CD14-positive monocyte (primary cell): ENCODE data around the gene IQUB. TPM values are rescaled to one million over a fixed set of nuclear protein-coding genes. Genes with fewer than 3 reads are reported as not detected.

ENCODE experiments used
- DNase-seq, 3 donors: peaks; one replicate each; pipeline ENCODE4 v3.0.0-alpha.2; 2011 to 2022
- H2AFZ ChIP-seq: 2 replicates; pipeline ENCODE4 v1.6.0; 2012; ENCODE audit warnings: mild to moderate bottlenecking, low read depth, low read length, inconsistent platforms; ENCODE audit not compliant: insufficient read depth, poor library complexity, severe bottlenecking
- H3K27ac ChIP-seq, 2 donors: 1 replicate in 1 of 2; 2 replicates in 1 of 2; pipeline ENCODE4 v1.5.1; 2012 to 2013; ENCODE audit warnings: low read length in 2 of 2, control low read depth in 1 of 2, inconsistent platforms in 1 of 2, low read depth in 1 of 2, mild to moderate bottlenecking in 1 of 2
- H3K27me3 ChIP-seq, 2 donors: one replicate each; pipeline versions ENCODE4 v1.6.0 to v1.6.1; 2011 to 2013; ENCODE audit warnings: low read length in 2 of 2; ENCODE audit not compliant: control insufficient read depth in 2 of 2, insufficient read depth in 2 of 2
- H3K36me3 ChIP-seq, 2 donors: replicated peaks in 1 of 2; 1 replicate in 1 of 2; 2 replicates in 1 of 2; pipeline versions ENCODE4 v1.5.1 to v1.6.1; 2012 to 2013; ENCODE audit warnings: low read length in 2 of 2, control low read depth in 1 of 2, inconsistent platforms in 1 of 2, mild to moderate bottlenecking in 1 of 2; ENCODE audit not compliant: insufficient read depth in 2 of 2, control insufficient read depth in 1 of 2
- H3K4me1 ChIP-seq, 2 donors: 1 replicate in 1 of 2; 2 replicates in 1 of 2; pipeline versions ENCODE4 v1.5.1 to v1.6.1; 2012 to 2013; ENCODE audit warnings: low read length in 2 of 2, control low read depth in 1 of 2, inconsistent platforms in 1 of 2, mild to moderate bottlenecking in 1 of 2, moderate library complexity in 1 of 2; ENCODE audit not compliant: insufficient read depth in 2 of 2, control insufficient read depth in 1 of 2
- H3K4me2 ChIP-seq: replicated peaks from 2 replicates; pipeline ENCODE3; 2012; ENCODE audit warnings: low read length, moderate library complexity, mild to moderate bottlenecking; ENCODE audit not compliant: poor library complexity, severe bottlenecking; ENCODE audit errors: extremely low read depth
- H3K4me3 ChIP-seq, 3 experiments: fragments of 200-600 bp in 1 of 3; sonication (generic) in 1 of 3; replicated peaks in 1 of 3; 1 replicate in 2 of 3; 2 replicates in 1 of 3; pipeline ENCODE4 v1.5.1; 2011 to 2013; ENCODE audit warnings: low read length in 3 of 3, mild to moderate bottlenecking in 3 of 3, control low read depth in 2 of 3, low read depth in 2 of 3, inconsistent platforms in 1 of 3, moderate library complexity in 1 of 3
- H3K79me2 ChIP-seq: 2 replicates; pipeline ENCODE4 v1.6.0; 2012; ENCODE audit warnings: mild to moderate bottlenecking, control low read depth, inconsistent platforms, low read length, moderate library complexity; ENCODE audit not compliant: insufficient read depth
- H3K9ac ChIP-seq: 2 replicates; pipeline ENCODE4 v1.6.0; 2017; ENCODE audit warnings: low read length, mild to moderate bottlenecking; ENCODE audit not compliant: insufficient read depth, poor library complexity, severe bottlenecking
- H3K9me3 ChIP-seq, 2 donors: replicated peaks in 1 of 2; 1 replicate in 1 of 2; 2 replicates in 1 of 2; pipeline versions ENCODE4 v1.5.1 to v1.6.1; 2012 to 2013; ENCODE audit warnings: low read length in 2 of 2, control low read depth in 1 of 2; ENCODE audit not compliant: control insufficient read depth in 1 of 2, insufficient read depth in 1 of 2
- H4K20me1 ChIP-seq: 2 replicates; pipeline ENCODE4 v1.6.0; 2012; ENCODE audit warnings: mild to moderate bottlenecking, low read length, control low read depth, moderate library complexity; ENCODE audit not compliant: insufficient read depth
- H3K27ac Mint-ChIP-seq, 7 donors: one replicate each; pipeline ENCODE4 v1.8.0; 2020; ENCODE audit warnings: mild to moderate bottlenecking in 7 of 7, mixed read lengths in 7 of 7, moderate library complexity in 6 of 7, inconsistent platforms in 2 of 7
- H3K27me3 Mint-ChIP-seq, 3 donors: one replicate each; pipeline ENCODE4 v1.8.0; 2021 to 2022; ENCODE audit warnings: low read depth in 3 of 3, mild to moderate bottlenecking in 3 of 3, mixed read lengths in 3 of 3, moderate library complexity in 3 of 3, inconsistent platforms in 1 of 3
- H3K36me3 Mint-ChIP-seq, 2 donors: one replicate each; pipeline ENCODE4 v1.8.0; 2020; ENCODE audit warnings: mixed read lengths in 2 of 2, inconsistent platforms in 1 of 2, mild to moderate bottlenecking in 1 of 2
- H3K4me1 Mint-ChIP-seq: one replicate; pipeline ENCODE4 v1.8.0; 2020; ENCODE audit warnings: mild to moderate bottlenecking, mixed read lengths
- H3K4me3 Mint-ChIP-seq, 2 donors: one replicate each; pipeline ENCODE4 v1.8.0; 2020; ENCODE audit warnings: mild to moderate bottlenecking in 2 of 2, mixed read lengths in 2 of 2, moderate library complexity in 1 of 2
- H3K9me3 Mint-ChIP-seq, 7 donors: one replicate each; pipeline ENCODE4 v1.8.0; 2020 to 2022; ENCODE audit warnings: mixed read lengths in 7 of 7, mild to moderate bottlenecking in 6 of 7, moderate library complexity in 6 of 7, inconsistent platforms in 2 of 7
- CTCF ChIP-seq: fragments of 200-600 bp; IDR thresholded peaks from one replicate; pipeline ENCODE4 v1.8.0; 2022; ENCODE audit warnings: antibody characterized with exemption, mild to moderate bottlenecking
- WGBS: methylation state at CpG from one replicate; pipeline ENCODE4 v1.1.5; 2013; ENCODE audit warnings: missing lambda C conversion rate; ENCODE audit not compliant: insufficient coverage; 5-methylcytosine and 5-hydroxymethylcytosine counted together
- intact Hi-C, 2 donors: fragments of 100-400 bp; cut with micrococcal nuclease; formaldehyde crosslinking; loops; one replicate each; pipeline versions ENCODE4 v1.15.0 to v1.15.1; 2023
- polyA plus RNA-seq, 3 donors: library from polyadenylated mRNA; depleted of rRNA in 1 of 3; unstranded in 2 of 3; stranded (reverse) in 1 of 3; fragments of 300-500 nt in 2 of 3; fragments of >200 nt in 1 of 3; fragmentation: Illumina TruSeq in 2 of 3; gene quantifications; 1 replicate in 2 of 3; 2 replicates in 1 of 3; pipeline ENCODE4 v1.2.3, GENCODE V29; 2012 to 2021

IQUB gene
- polyA plus RNA-seq, 3 donors: 0.07 TPM; not detected in 2

- no peak for DNase-seq
- H4K20me1 ChIP-seq: no peaks in the 10 kb centered on the region
- TF ChIP-seq CTCF: no peak
- intact Hi-C loops: no loop called here
- H3K27me3 ChIP-seq: no peaks in the 10 kb centered on the region
- no peak overlapping the region for H3K4me2 ChIP-seq
- H3K36me3 ChIP-seq: no peaks in the 10 kb centered on the region
- Mint-ChIP-seq H3K27me3 (peaks cover 4 to 6% (median 5%) of the 10 kb centered on the region in 3 donors), H3K36me3 (no peaks in the 10 kb centered on the region), H3K4me1 (no peaks in the 10 kb centered on the region), H3K4me3 (no peak overlapping the region), H3K9me3 (peaks cover 5 to 14% (median 12%) of the 10 kb centered on the region in 7 donors), H3K27ac (no peak overlapping the region)
- H2AFZ ChIP-seq: no peak overlapping the region
- H3K9me3 ChIP-seq: peaks cover 7 to 11% of the 10 kb centered on the region in 2 donors
- no peak overlapping the region for H3K9ac ChIP-seq
- no peak overlapping the region for H3K27ac ChIP-seq
- H3K4me1 ChIP-seq: no peaks in the 10 kb centered on the region
- no peaks in the 10 kb centered on the region for H3K79me2 ChIP-seq
- H3K4me3 ChIP-seq: no peak overlapping the region
- no CpG with 5 or more reads among the region's 1 CpG for WGBS
Measured at GRCh38 chr7:123500878-123501489, 33.4 kb downstream of the IQUB start.

DNA sequence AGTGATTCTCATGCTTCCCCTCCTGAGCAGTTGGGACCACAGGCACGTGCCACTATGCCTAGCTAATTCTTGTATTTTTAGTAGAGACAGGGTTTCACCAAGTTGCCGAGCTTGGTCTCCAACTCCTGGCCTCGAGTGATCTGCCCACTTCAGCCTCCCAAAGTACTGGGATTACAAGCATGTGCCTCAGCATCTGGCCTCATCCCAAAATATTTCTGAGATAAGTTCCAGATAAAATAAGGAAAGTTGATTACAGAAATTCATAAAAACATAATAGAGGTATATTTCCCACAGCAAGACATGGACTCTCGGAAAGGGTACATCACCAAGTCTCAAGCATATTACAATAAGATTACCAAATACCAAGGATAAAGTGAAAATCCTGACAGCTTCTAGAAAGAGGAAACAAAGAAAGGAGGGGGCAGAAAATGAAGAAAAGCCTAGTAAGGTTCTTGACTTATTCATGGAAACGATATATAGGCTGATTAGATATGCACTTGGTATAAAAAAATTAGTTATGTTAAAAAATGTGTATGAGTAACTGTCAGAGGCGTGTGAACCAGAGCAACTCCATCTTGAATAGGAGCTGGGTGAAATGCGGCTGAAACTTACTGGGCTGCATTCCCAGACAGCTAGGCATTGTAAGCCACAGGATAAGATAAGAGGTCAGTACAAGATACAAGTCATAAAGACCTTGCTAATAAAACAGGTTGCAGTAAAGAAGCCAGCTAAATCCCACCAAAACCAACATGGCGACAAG is 35.0 kb downstream of the IQUB start:
- Mint-ChIP-seq H3K4me3 (no peak overlapping the region), H3K27me3 (peaks cover 4 to 6% (median 5%) of the 10 kb centered on the region in 3 donors), H3K4me1 (no peaks in the 10 kb centered on the region), H3K36me3 (no peaks in the 10 kb centered on the region), H3K9me3 (peaks cover 0 to 4% (median 2%) of the 10 kb centered on the region in 7 donors), H3K27ac (no peak overlapping the region)
- 95% methylated on average over 3 of the region's 8 CpGs for WGBS
- H3K36me3 ChIP-seq: no peaks in the 10 kb centered on the region
- no peaks in the 10 kb centered on the region for H3K79me2 ChIP-seq
- H3K9ac ChIP-seq: no peak overlapping the region
- H2AFZ ChIP-seq: no peak overlapping the region
- no peak overlapping the region for H3K4me3 ChIP-seq
- H3K27ac ChIP-seq: no peak overlapping the region
- peaks cover 0 to 2% of the 10 kb centered on the region in 2 donors for H3K27me3 ChIP-seq
- no peak overlapping the region for H3K4me2 ChIP-seq
- H3K9me3 ChIP-seq: peaks cover 0 to 2% of the 10 kb centered on the region in 2 donors
- no peak for DNase-seq
- intact Hi-C loops: no loop called here
- H4K20me1 ChIP-seq: no peaks in the 10 kb centered on the region
- no peak for TF ChIP-seq CTCF
- H3K4me1 ChIP-seq: no peaks in the 10 kb centered on the region
